NCI-H226 (cell line): ENCODE measurements around the gene BIRC5.
A peak's percentile ranks its signal among the peaks of the same experiment; 100 is the strongest.

Source experiments
- DNase-seq: peaks from one replicate; pipeline ENCODE4 v3.0.0-alpha.2; 2015

Gene BIRC5

GRCh38 chr17:78258323-78259191 is 44.5 kb downstream of the BIRC5 start:
- DNase-seq = peak; percentile 34

GRCh38 chr17:78259192-78259554 is 45.1 kb downstream of the BIRC5 start:
- DNase-seq = no peak

GRCh38 chr17:78263063-78263735 is 49.1 kb downstream of the BIRC5 start:
- no peak for DNase-seq

- DNase-seq = no peak
Measured at GRCh38 chr17:78263736-78264340, 49.8 kb downstream of the BIRC5 start.

- DNase-seq = no peak
Measured at GRCh38 chr17:78264590-78264989, 50.5 kb downstream of the BIRC5 start.

- no peak for DNase-seq
Measured at GRCh38 chr17:78265121-78265520, 51.1 kb downstream of the BIRC5 start.

GRCh38 chr17:78266231-78266631 is 52.2 kb downstream of the BIRC5 start:
- no peak for DNase-seq

GRCh38 chr17:78266771-78267170 is 52.7 kb downstream of the BIRC5 start:
- DNase-seq = no peak

- no peak for DNase-seq
Measured at GRCh38 chr17:78267253-78268073, 53.4 kb downstream of the BIRC5 start.

GRCh38 chr17:78268191-78268874 is 54.3 kb downstream of the BIRC5 start:
- no peak for DNase-seq

GRCh38 chr17:78268951-78269905 is 55.2 kb downstream of the BIRC5 start:
- DNase-seq = no peak

- no peak for DNase-seq
Measured at GRCh38 chr17:78269955-78270381, 55.9 kb downstream of the BIRC5 start.

- DNase-seq = no peak
Measured at GRCh38 chr17:78271419-78272170, 57.5 kb downstream of the BIRC5 start.

GRCh38 chr17:78272181-78272913 is 58.3 kb downstream of the BIRC5 start:
- DNase-seq = peak; percentile 37

- no peak for DNase-seq
Measured at GRCh38 chr17:78272914-78273258, 58.8 kb downstream of the BIRC5 start.

- no peak for DNase-seq
Measured at GRCh38 chr17:78273813-78274212, 59.8 kb downstream of the BIRC5 start.
